DOHH2 (cell line): ENCODE results near the gene CALN1.
A peak's percentile ranks its signal among the peaks of the same experiment; 100 is the strongest.

Experiments used
- H3F3A ChIP-seq: fragments of 200-600 bp; sonication (generic), shearing (Covaris generic); 2 replicates; pipeline ENCODE4 v1.6.0; 2016; ENCODE audit warnings: antibody characterized with exemption, mild to moderate bottlenecking; ENCODE audit not compliant: control insufficient read depth, insufficient read depth
- H3K27ac ChIP-seq: fragments of 200-600 bp; sonication (generic); 2 replicates; pipeline ENCODE4 v1.5.1; 2014; ENCODE audit warnings: low read depth, mild to moderate bottlenecking, low read length, moderate library complexity
- H3K27me3 ChIP-seq: fragments of 200-600 bp; sonication (generic); 2 replicates; pipeline ENCODE4 v1.6.1; 2014; ENCODE audit warnings: mild to moderate bottlenecking, low read length, mixed read lengths; ENCODE audit not compliant: control insufficient read depth
- H3K36me3 ChIP-seq: fragments of 200-600 bp; sonication (generic); 2 replicates; pipeline ENCODE4 v1.6.1; 2014; ENCODE audit warnings: mild to moderate bottlenecking, low read length, moderate library complexity, mixed read lengths; ENCODE audit not compliant: control insufficient read depth
- H3K4me1 ChIP-seq: fragments of 200-600 bp; sonication (generic); 2 replicates; pipeline ENCODE4 v1.6.1; 2014; ENCODE audit warnings: mild to moderate bottlenecking, low read length, mixed read lengths; ENCODE audit not compliant: control insufficient read depth
- H3K4me2 ChIP-seq: fragments of 200-600 bp; sonication (generic); 2 replicates; pipeline ENCODE4 v1.6.0; 2014; ENCODE audit warnings: mild to moderate bottlenecking, low read length, moderate library complexity
- H3K4me3 ChIP-seq: fragments of 200-600 bp; sonication (generic); 2 replicates; pipeline ENCODE4 v1.5.1; 2014; ENCODE audit warnings: mild to moderate bottlenecking, low read length, mixed read lengths
- H3K79me2 ChIP-seq: fragments of 200-600 bp; sonication (generic); 2 replicates; pipeline ENCODE4 v1.6.1; 2014; ENCODE audit warnings: mild to moderate bottlenecking, low read length, mixed read lengths; ENCODE audit not compliant: control insufficient read depth
- H3K9me2 ChIP-seq: fragments of 200-600 bp; sonication (generic); replicated peaks from 2 replicates; pipeline ENCODE4 v1.6.1; 2014; ENCODE audit warnings: mild to moderate bottlenecking, low read length, mixed read lengths; ENCODE audit not compliant: control insufficient read depth
- H3K9me3 ChIP-seq: fragments of 200-600 bp; sonication (generic); 2 replicates; pipeline ENCODE4 v1.6.1; 2014; ENCODE audit warnings: antibody characterized with exemption, low read length, mixed read lengths; ENCODE audit not compliant: control insufficient read depth, insufficient read depth
- H4K20me1 ChIP-seq: fragments of 200-600 bp; sonication (generic); 2 replicates; pipeline ENCODE4 v1.6.0; 2014; ENCODE audit warnings: low read depth, mild to moderate bottlenecking, antibody characterized with exemption, low read length, moderate library complexity; ENCODE audit not compliant: control insufficient read depth, insufficient read depth
- CTCF ChIP-seq: fragments of 200-600 bp; sonication (generic); IDR thresholded peaks from one replicate; pipeline ENCODE4 v1.5.1; 2014; ENCODE audit warnings: antibody characterized with exemption, mild to moderate bottlenecking, low read depth, low read length; ENCODE audit not compliant: poor library complexity, severe bottlenecking
- EZH2phosphoT487 ChIP-seq: fragments of 200-600 bp; sonication (generic); IDR thresholded peaks from 2 replicates; pipeline ENCODE4 v1.6.1; 2017; ENCODE audit warnings: borderline replicate concordance, mild to moderate bottlenecking, antibody characterized with exemption, low read length, moderate library complexity, mixed read lengths

Gene CALN1

GRCh38 chr7:72334066-72334465, 78.1 kb downstream of the CALN1 start:
- no peaks in the 10 kb centered on the region for H3K79me2 ChIP-seq
- no peaks in the 10 kb centered on the region for H3K9me2 ChIP-seq
- H3K4me3 ChIP-seq = no peak overlapping the region
- no peaks in the 10 kb centered on the region for H3K27me3 ChIP-seq
- no peaks in the 10 kb centered on the region for H3K4me1 ChIP-seq
- H3F3A ChIP-seq = no peaks in the 10 kb centered on the region
- H3K27ac ChIP-seq = no peak overlapping the region
- peaks cover 10% of the 10 kb centered on the region; the same call in 1 of the 2 replicates for H3K9me3 ChIP-seq
- no peaks in the 10 kb centered on the region for H4K20me1 ChIP-seq
- H3K36me3 ChIP-seq = no peaks in the 10 kb centered on the region
- no peak overlapping the region for H3K4me2 ChIP-seq
- TF ChIP-seq CTCF (peak; percentile 46), EZH2phosphoT487 (no peak)

- Histone ChIP-seq H4K20me1 (no peaks in the 10 kb centered on the region), H3K27ac (no peak overlapping the region), H3K9me3 (no peaks in the 10 kb centered on the region), H3K79me2 (no peaks in the 10 kb centered on the region), H3K4me3 (no peak overlapping the region), H3F3A (no peaks in the 10 kb centered on the region), H3K4me2 (no peak overlapping the region), H3K27me3 (no peaks in the 10 kb centered on the region), H3K9me2 (no peaks in the 10 kb centered on the region), H3K4me1 (no peaks in the 10 kb centered on the region), H3K36me3 (no peaks in the 10 kb centered on the region)
- no peak for TF ChIP-seq EZH2phosphoT487
- no peak for TF ChIP-seq CTCF
Observed at GRCh38 chr7:72326811-72327210, 85.3 kb downstream of the CALN1 start.

- no peak for TF ChIP-seq CTCF
- TF ChIP-seq EZH2phosphoT487 = no peak
- no peaks in the 10 kb centered on the region for H3K27me3 ChIP-seq
- no peaks in the 10 kb centered on the region for H3K79me2 ChIP-seq
- H3K36me3 ChIP-seq = no peaks in the 10 kb centered on the region
- H3K9me3 ChIP-seq = no peaks in the 10 kb centered on the region
- H3F3A ChIP-seq = no peaks in the 10 kb centered on the region
- no peak overlapping the region for H3K27ac ChIP-seq
- H3K4me2 ChIP-seq = no peak overlapping the region
- H3K4me3 ChIP-seq = no peak overlapping the region
- H4K20me1 ChIP-seq = no peaks in the 10 kb centered on the region
- H3K4me1 ChIP-seq = no peaks in the 10 kb centered on the region
- no peaks in the 10 kb centered on the region for H3K9me2 ChIP-seq
Observed at GRCh38 chr7:72326365-72326764, 85.8 kb downstream of the CALN1 start.

- TF ChIP-seq EZH2phosphoT487 (no peak), CTCF (no peak)
- H3K27ac ChIP-seq = no peak overlapping the region
- H3K4me1 ChIP-seq = no peaks in the 10 kb centered on the region
- H3K36me3 ChIP-seq = no peaks in the 10 kb centered on the region
- H3K9me2 ChIP-seq = no peaks in the 10 kb centered on the region
- H3K27me3 ChIP-seq = no peaks in the 10 kb centered on the region
- no peak overlapping the region for H3K4me3 ChIP-seq
- no peaks in the 10 kb centered on the region for H3K9me3 ChIP-seq
- no peaks in the 10 kb centered on the region for H4K20me1 ChIP-seq
- no peak overlapping the region for H3K4me2 ChIP-seq
- no peaks in the 10 kb centered on the region for H3K79me2 ChIP-seq
- H3F3A ChIP-seq = no peaks in the 10 kb centered on the region
Observed at GRCh38 chr7:72325561-72325960, 86.6 kb downstream of the CALN1 start.
